Measurements from ENCODE around the gene L1TD1.
"Not testable (repeated sequence)": the region's sequence is repeated elsewhere in the genome, so short reads cannot be mapped to it uniquely, and the experiment has no call there.

L1TD1 gene, protein sequence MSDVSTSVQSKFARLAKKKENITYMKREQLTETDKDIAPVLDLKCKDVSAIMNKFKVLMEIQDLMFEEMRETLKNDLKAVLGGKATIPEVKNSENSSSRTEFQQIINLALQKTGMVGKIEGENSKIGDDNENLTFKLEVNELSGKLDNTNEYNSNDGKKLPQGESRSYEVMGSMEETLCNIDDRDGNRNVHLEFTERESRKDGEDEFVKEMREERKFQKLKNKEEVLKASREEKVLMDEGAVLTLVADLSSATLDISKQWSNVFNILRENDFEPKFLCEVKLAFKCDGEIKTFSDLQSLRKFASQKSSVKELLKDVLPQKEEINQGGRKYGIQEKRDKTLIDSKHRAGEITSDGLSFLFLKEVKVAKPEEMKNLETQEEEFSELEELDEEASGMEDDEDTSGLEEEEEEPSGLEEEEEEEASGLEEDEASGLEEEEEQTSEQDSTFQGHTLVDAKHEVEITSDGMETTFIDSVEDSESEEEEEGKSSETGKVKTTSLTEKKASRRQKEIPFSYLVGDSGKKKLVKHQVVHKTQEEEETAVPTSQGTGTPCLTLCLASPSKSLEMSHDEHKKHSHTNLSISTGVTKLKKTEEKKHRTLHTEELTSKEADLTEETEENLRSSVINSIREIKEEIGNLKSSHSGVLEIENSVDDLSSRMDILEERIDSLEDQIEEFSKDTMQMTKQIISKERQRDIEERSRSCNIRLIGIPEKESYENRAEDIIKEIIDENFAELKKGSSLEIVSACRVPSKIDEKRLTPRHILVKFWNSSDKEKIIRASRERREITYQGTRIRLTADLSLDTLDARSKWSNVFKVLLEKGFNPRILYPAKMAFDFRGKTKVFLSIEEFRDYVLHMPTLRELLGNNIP

DNA sequence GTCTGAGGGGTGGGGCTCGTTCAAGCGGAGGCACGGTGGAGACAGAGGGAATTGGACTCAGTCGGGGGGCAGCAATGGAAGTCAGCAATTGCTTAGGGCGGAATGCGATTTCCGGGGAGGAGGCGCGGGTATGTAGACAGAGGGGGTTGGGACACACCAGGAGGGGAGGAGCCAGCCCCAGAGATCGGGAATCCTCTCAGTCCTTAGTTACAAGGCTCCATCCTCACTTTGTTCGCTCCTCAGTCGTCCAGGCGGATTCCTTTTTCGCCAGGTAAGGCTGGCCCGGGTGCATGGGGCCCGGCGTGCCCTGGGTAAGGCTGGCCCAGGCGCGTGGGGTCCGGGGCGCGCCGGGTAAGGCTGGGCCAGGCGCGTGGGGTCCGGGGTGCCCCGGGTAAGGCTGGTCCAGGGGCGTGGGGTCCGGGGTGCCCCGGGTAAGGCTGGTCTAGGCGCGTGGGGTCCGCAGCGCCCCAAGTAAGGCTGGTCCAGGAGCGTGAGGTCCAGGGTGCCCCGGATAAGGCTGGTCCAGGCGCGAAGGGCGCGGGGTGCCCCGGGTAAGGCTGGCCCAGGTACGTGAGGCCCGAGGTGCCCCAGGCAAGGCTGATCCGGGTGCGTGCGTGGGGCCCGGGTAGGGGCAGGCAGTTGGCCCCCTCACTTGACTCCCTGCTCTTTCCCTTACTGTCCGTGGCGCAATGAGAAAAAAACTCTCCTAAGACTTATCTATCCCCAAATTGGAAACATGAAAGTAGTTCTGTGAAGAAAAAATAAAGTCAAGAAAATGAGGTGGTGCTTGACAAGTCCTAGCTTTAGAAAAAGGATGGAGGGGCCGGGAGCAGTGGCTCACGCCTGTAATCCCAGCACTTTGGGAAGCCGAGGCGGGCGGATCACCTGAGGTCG is at the start of gene L1TD1:
Gene L1TD1 (plus strand): TSS at position 199 of the 894 bp plus-strand sequence. CDS start 11,780 bp downstream, outside the sequence.
- TF ChIP-seq, protein P1, sequence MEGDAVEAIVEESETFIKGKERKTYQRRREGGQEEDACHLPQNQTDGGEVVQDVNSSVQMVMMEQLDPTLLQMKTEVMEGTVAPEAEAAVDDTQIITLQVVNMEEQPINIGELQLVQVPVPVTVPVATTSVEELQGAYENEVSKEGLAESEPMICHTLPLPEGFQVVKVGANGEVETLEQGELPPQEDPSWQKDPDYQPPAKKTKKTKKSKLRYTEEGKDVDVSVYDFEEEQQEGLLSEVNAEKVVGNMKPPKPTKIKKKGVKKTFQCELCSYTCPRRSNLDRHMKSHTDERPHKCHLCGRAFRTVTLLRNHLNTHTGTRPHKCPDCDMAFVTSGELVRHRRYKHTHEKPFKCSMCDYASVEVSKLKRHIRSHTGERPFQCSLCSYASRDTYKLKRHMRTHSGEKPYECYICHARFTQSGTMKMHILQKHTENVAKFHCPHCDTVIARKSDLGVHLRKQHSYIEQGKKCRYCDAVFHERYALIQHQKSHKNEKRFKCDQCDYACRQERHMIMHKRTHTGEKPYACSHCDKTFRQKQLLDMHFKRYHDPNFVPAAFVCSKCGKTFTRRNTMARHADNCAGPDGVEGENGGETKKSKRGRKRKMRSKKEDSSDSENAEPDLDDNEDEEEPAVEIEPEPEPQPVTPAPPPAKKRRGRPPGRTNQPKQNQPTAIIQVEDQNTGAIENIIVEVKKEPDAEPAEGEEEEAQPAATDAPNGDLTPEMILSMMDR (IDR thresholded peaks at IDR 0.05; ENCODE audit: low read depth, low read length), result no peak
- no peak for DNase-seq (ENCODE audit: low read depth, low spot score)
- no peak within 1 kb of the TSS for H3K4me3 ChIP-seq (ENCODE audit: low read depth, low read length)
- in situ Hi-C loops (cut with HindIII; ENCODE audit: low sequenced_read_pairs), result no loop called here

DNA sequence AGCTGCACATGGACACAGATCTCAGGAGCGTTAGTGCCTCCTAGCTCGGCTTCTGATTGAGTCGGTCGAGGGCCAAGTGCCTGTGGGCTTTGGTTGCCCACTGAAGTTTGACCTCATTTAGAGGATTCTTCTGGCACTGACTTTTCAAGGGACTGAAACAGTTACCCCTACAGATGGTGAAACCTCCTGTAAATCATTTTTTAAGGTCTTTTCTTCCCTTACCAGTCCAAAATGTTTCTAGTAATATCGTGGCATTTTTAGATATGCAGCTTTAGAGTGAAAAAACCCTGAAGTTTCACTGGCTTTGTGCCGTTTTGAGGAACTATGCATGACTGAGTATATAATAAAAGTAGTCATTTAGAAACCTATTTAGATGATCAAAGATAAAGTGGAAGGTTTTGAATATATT is 34.7 kb upstream of the L1TD1 start:
- TF ChIP-seq, protein P1 (IDR thresholded peaks at IDR 0.05; ENCODE audit: low read depth, low read length), result no peak
- in situ Hi-C loops (cut with HindIII; ENCODE audit: low sequenced_read_pairs), result no loop called here

DNA sequence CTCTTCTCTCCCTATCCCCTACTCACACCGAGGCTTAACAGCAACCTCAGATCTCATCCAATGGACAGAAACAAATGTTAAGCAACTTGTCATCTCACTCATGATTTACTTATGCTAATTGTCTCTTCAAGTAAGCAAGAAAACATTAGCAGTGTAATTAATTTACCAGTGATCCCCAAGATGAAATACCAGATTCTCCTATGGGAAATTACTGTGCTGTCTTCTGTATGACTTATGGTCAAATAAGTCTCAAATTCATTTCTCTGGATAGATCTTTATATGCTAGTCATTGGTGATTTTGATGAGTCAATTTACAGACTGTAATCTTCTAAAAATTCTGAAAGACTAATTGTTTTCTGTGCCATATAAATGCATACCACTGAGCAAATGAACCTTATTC is 32.9 kb upstream of the L1TD1 start:
- TF ChIP-seq, protein P1 (IDR thresholded peaks at IDR 0.05; ENCODE audit: low read depth, low read length), result no peak
- no peak overlapping the region for H3K4me3 ChIP-seq (ENCODE audit: low read depth, low read length)
- DNase-seq (ENCODE audit: low read depth, low spot score), result no peak
- in situ Hi-C loops (cut with HindIII; ENCODE audit: low sequenced_read_pairs), result no loop called here

More for the DNA sequence above, 34.7 kb upstream of the L1TD1 start:
- no peak for DNase-seq (ENCODE audit: low read depth, low spot score)
- no peak overlapping the region for H3K4me3 ChIP-seq (ENCODE audit: low read depth, low read length)

DNA sequence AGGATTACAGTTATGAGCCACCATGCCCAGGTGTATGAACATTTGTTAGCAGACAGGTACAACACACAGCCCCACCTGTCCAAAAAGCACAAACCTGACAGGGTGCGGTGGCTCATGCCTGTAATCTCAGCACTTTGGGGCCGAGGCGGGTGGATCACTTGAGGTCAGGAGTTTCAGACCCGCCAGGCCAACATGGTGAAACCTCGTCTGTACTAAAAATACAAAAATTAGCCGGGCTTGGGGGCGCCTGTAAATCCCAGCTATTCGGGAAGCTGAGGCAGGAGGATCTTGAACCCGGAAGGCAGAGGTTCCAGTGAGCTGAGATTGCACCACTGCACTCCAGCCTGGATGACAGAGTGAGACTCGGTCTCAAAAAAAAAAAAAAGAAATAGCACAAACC is 24.3 kb upstream of the L1TD1 start:
- DNase-seq (ENCODE audit: low read depth, low spot score); in situ Hi-C loops (cut with HindIII; ENCODE audit: low sequenced_read_pairs); H3K4me3 ChIP-seq (ENCODE audit: low read depth, low read length): not testable (repeated sequence)

DNA sequence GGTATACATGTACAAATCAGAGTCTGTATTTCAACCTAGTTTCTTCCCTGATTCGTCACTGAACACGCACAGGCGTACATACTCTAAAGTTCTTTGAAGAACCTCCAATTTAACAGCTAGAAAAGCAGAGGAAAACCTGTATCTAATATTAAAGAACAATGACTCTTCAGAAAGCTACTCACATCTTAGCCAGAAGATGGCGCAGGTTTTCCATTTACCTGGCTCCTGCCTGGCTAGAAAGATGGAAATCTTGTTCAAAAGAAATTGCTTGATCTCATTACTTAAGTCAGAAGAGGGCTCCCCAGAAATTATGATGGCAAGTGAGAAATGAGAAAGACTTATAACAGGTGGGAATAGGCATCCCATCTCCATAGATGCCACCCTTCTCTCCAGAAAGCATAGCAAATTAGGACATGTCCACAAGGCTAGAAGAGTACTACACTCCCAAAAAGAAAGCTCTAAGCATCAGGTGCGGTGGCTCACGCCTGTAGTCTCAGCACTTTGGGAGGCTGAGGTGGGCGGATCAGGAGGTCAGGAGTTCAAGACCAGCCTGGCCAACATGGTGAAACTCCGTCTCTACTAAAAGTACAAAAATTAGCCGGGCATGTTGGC is 19.0 kb upstream of the L1TD1 start:
- H3K4me3 ChIP-seq (ENCODE audit: low read depth, low read length), result no peak overlapping the region
- in situ Hi-C loops (cut with HindIII; ENCODE audit: low sequenced_read_pairs), result no loop called here
- DNase-seq (ENCODE audit: low read depth, low spot score), result peak; percentile 58
- TF ChIP-seq, protein P1 (IDR thresholded peaks at IDR 0.05; ENCODE audit: low read depth, low read length), result peak; percentile 76

DNA sequence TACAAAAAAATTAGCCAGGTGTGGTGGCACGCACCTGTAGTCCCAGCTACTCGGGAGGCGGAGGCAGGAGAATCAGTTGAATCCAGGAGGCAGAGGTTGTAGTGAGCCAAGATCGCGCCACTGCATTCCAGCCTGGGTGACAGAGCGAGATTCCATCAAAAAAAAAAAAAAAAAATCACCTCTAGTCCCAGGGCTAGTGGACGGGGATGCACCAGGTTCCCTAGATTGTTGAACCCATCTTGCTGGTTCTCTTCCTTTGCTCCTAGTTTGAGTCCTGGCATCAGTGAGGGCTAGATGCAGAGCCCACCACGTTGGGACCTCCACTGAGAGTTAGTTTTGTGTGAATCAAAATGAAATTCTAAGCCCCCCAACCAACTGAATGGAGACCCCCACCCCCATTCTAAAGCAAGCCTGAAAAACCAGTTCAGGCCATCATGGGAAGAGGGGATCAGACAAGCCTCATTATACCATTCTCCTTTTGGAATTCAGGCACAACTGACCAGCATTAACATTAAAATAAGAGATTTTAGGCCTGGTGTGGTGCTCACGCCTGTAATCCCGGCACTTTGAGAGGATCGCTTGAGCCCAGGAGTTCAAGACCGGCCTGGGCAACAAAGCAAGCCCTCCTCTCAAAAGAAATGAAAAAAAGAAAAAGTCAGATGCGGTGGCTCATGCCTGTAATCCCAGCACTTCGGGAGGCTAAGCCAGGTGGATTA is 17.9 kb upstream of the L1TD1 start:
- no peak overlapping the region for H3K4me3 ChIP-seq (ENCODE audit: low read depth, low read length)
- TF ChIP-seq, protein P1 (IDR thresholded peaks at IDR 0.05; ENCODE audit: low read depth, low read length), result no peak
- no peak for DNase-seq (ENCODE audit: low read depth, low spot score)
- in situ Hi-C loops (cut with HindIII; ENCODE audit: low sequenced_read_pairs), result no loop called here
